GM18951 (cell line): ENCODE results near the gene PCDH7.

ENCODE experiments used
- POLR2A ChIP-seq: IDR thresholded peaks from 4 replicates; pipeline ENCODE4 v1.6.1; 2011; ENCODE audit warnings: mild to moderate bottlenecking; ENCODE audit not compliant: insufficient read length, insufficient read depth; ENCODE audit errors: extremely low read depth
- in situ Hi-C: fragments of 300-500 bp; cut with MboI; formaldehyde crosslinking; loops from one replicate; pipeline ENCODE4 v1.12.0; 2022; ENCODE audit warnings: low sequenced_read_pairs, mixed read lengths, inconsistent platforms; ENCODE audit not compliant: unreplicated experiment

Gene PCDH7

GRCh38 chr4:30744957-30745640, 24.9 kb downstream of the PCDH7 start:
- TF ChIP-seq POLR2A = no peak
- in situ Hi-C loops = no loop called here

- in situ Hi-C loops = no loop called here
- TF ChIP-seq POLR2A = no peak
Observed at GRCh38 chr4:30746735-30747134, 26.6 kb downstream of the PCDH7 start.

- TF ChIP-seq POLR2A = no peak
- in situ Hi-C loops = no loop called here
Observed at GRCh38 chr4:30753316-30753715, 33.1 kb downstream of the PCDH7 start.

- no peak for TF ChIP-seq POLR2A
- in situ Hi-C loops = no loop called here
Observed at GRCh38 chr4:30754021-30754420, 33.9 kb downstream of the PCDH7 start.

- TF ChIP-seq POLR2A = no peak
- in situ Hi-C loops = no loop called here
Observed at GRCh38 chr4:30755346-30755745, 35.2 kb downstream of the PCDH7 start.

- TF ChIP-seq POLR2A = no peak
- in situ Hi-C loops = no loop called here
Observed at GRCh38 chr4:30756553-30756952, 36.4 kb downstream of the PCDH7 start.

- in situ Hi-C loops = no loop called here
- TF ChIP-seq POLR2A = no peak
Observed at GRCh38 chr4:30757357-30757756, 37.2 kb downstream of the PCDH7 start.

- no peak for TF ChIP-seq POLR2A
- in situ Hi-C loops = no loop called here
Observed at GRCh38 chr4:30760551-30760950, 40.4 kb downstream of the PCDH7 start.

GRCh38 chr4:30763321-30763727, 43.2 kb downstream of the PCDH7 start:
- TF ChIP-seq POLR2A = no peak

GRCh38 chr4:30765022-30765421, 44.9 kb downstream of the PCDH7 start:
- in situ Hi-C loops = no loop called here

More at GRCh38 chr4:30763321-30763727, 43.2 kb downstream of the PCDH7 start:
- in situ Hi-C loops = no loop called here

GRCh38 chr4:30767147-30767845, 47.1 kb downstream of the PCDH7 start:
- TF ChIP-seq POLR2A = no peak
- in situ Hi-C loops = no loop called here

More at GRCh38 chr4:30765022-30765421, 44.9 kb downstream of the PCDH7 start:
- no peak for TF ChIP-seq POLR2A

- in situ Hi-C loops = no loop called here
- no peak for TF ChIP-seq POLR2A
Observed at GRCh38 chr4:30768277-30768676, 48.1 kb downstream of the PCDH7 start.

- no peak for TF ChIP-seq POLR2A
- in situ Hi-C loops = no loop called here
Observed at GRCh38 chr4:30769093-30769492, 48.9 kb downstream of the PCDH7 start.

- in situ Hi-C loops = no loop called here
- no peak for TF ChIP-seq POLR2A
Observed at GRCh38 chr4:30770049-30770549, 49.9 kb downstream of the PCDH7 start.
